Hepatocyte (in vitro differentiated cells): Measurements from ENCODE around the gene NOS3.

Experiments
- EZH2 ChIP-seq: fragments of 200-600 bp; sonication (generic); IDR thresholded peaks from 2 replicates; pipeline ENCODE4 v1.6.1; 2016; ENCODE audit warnings: antibody characterized with exemption, mild to moderate bottlenecking, borderline replicate concordance
- EZH2phosphoT487 ChIP-seq: fragments of 200-600 bp; sonication (generic); IDR thresholded peaks from one replicate; pipeline ENCODE4 v1.6.1; 2018; ENCODE audit warnings: antibody characterized with exemption, mild to moderate bottlenecking, low read depth, moderate library complexity; ENCODE audit not compliant: unreplicated experiment, severe bottlenecking
- TF ChIP-seq, protein P1 (sequence below): fragments of 200-600 bp; sonication (generic); IDR thresholded peaks from 2 replicates; pipeline ENCODE4 v1.5.1; 2016; ENCODE audit warnings: antibody characterized with exemption, mild to moderate bottlenecking; ENCODE audit not compliant: poor library complexity

DNA sequence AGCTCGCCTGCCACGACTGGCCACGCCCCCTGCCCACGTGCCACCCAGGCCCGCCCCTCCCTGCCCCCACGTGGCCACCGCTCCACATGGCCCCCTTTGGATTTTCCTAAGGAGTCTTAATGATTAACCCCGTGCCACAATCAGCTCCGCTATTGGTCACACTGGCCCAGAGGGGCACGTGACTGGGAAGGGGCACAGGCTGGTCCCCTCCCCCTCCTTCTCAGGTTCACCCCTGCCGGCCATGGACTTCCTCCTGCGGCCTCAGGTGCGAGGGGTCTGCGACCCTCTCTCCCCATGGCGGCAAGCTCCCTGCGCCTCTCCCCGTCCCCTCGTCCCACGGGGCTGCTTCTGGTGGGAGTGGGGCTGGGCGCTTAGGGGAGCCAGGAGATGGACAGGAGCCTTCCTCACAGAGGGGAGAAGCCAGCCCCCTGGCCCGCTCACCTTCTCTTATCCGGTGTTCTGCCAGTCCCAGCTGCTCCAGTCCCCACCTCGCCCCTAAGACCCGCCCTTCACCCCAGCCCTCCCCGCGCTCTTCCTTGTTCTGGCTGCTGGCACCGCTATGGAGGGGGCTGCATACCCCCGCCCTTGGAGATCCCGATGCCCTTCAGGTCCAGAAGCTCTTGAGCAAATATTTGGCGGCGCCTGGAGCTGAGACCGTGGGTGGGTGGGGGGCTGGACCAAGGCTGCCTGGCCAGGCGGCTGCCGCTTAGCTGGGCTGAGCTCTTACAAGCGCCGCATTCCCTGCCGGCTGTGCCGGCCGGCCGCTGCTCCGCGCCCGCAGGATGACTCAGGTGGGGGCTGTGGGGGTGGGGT, 71.8 kb downstream of the NOS3 start:
- TF ChIP-seq, protein P1, sequence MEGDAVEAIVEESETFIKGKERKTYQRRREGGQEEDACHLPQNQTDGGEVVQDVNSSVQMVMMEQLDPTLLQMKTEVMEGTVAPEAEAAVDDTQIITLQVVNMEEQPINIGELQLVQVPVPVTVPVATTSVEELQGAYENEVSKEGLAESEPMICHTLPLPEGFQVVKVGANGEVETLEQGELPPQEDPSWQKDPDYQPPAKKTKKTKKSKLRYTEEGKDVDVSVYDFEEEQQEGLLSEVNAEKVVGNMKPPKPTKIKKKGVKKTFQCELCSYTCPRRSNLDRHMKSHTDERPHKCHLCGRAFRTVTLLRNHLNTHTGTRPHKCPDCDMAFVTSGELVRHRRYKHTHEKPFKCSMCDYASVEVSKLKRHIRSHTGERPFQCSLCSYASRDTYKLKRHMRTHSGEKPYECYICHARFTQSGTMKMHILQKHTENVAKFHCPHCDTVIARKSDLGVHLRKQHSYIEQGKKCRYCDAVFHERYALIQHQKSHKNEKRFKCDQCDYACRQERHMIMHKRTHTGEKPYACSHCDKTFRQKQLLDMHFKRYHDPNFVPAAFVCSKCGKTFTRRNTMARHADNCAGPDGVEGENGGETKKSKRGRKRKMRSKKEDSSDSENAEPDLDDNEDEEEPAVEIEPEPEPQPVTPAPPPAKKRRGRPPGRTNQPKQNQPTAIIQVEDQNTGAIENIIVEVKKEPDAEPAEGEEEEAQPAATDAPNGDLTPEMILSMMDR = no peak
- TF ChIP-seq EZH2 (no peak), EZH2phosphoT487 (no peak)
